Adrenal gland (tissue), 12 donors: ENCODE measurements around the gene AGAP1. TPM values are rescaled to one million over a fixed set of nuclear protein-coding genes. Genes with fewer than 3 reads are reported as not detected.

ENCODE experiments used
- DNase-seq, 7 donors: peaks; one replicate each; pipeline ENCODE4 v3.0.0-alpha.2; 2019 to 2020
- H3K27ac ChIP-seq, 5 donors: fragments of 200-600 bp; sonication (generic) in 4 of 5; 1 replicate in 3 of 5; 2 replicates in 2 of 5; pipeline versions ENCODE4 v1.5.1 to v1.8.0; 2016 to 2020; ENCODE audit warnings: mild to moderate bottlenecking in 1 of 5
- H3K27me3 ChIP-seq: fragments of 200-600 bp; 2 replicates; pipeline ENCODE4 v1.8.0; 2021
- H3K36me3 ChIP-seq, 2 donors: fragments of 200-600 bp; replicated peaks in 1 of 2; 1 replicate in 1 of 2; 2 replicates in 1 of 2; pipeline versions ENCODE4 v1.5.1 to v1.8.0; 2018 to 2022
- H3K4me1 ChIP-seq, 2 donors: fragments of 200-600 bp; replicated peaks in 1 of 2; 1 replicate in 1 of 2; 2 replicates in 1 of 2; pipeline versions ENCODE4 v1.5.1 to v1.8.0; 2018 to 2021
- H3K4me3 ChIP-seq, 4 donors: fragments of 200-600 bp; sonication (generic) in 3 of 4; one replicate each; pipeline ENCODE4 v1.5.1; 2016 to 2018
- H3K9me3 ChIP-seq, 3 donors: fragments of 200-600 bp; sonication (generic) in 1 of 3; replicated peaks in 1 of 3; 1 replicate in 2 of 3; 2 replicates in 1 of 3; pipeline versions ENCODE4 v1.5.1 to v1.8.0; 2016 to 2021
- CTCF ChIP-seq, 6 experiments: fragments of 450-650 bp in 4 of 6; fragments of 200-600 bp in 2 of 6; sonication (generic) in 1 of 6; IDR thresholded peaks; 1 replicate in 5 of 6; 2 replicates in 1 of 6; pipeline versions ENCODE4 v1.5.1 to v1.8.0; 2016 to 2021; ENCODE audit warnings: antibody characterized with exemption in 6 of 6, mild to moderate bottlenecking in 2 of 6, moderate library complexity in 1 of 6
- POLR2A ChIP-seq, 2 donors: fragments of 450-650 bp; IDR thresholded peaks; one replicate each; pipeline ENCODE4 v1.6.1; 2017; ENCODE audit warnings: antibody characterized with exemption in 2 of 2, mild to moderate bottlenecking in 2 of 2, moderate library complexity in 1 of 2
- WGBS, 4 donors: extraction: QIAGEN DNeasy Blood & Tissue Kit in 2 of 4; methylation state at CpG; one replicate each; pipeline versions ENCODE4 v1.1.5 to v1.1.7; 2013 to 2017; 5-methylcytosine and 5-hydroxymethylcytosine counted together
- intact Hi-C, 2 donors: fragments of 100-400 bp; cut with DNase I; formaldehyde crosslinking; loops; one replicate each; pipeline versions ENCODE4 v1.14.1 to v1.15.0; 2022 to 2023
- polyA plus RNA-seq, 3 donors: library from polyadenylated mRNA; stranded (reverse); fragments of 200-250 nt in 2 of 3; fragments of 350-450 nt in 1 of 3; fragmentation: Illumina TruSeq in 1 of 3; extraction: RNeasy Lipid Tissue Mini Kit (QIAGEN cat#74804) in 1 of 3; gene quantifications; one replicate each; pipeline ENCODE4 v1.2.3, GENCODE V29; 2013 to 2014
- total RNA-seq, 9 donors: library from RNA; depleted of rRNA in 4 of 9; stranded (reverse); fragments of >200 nt in 4 of 9; fragments of 120-200 nt in 1 of 9; fragmentation: NEBNext Ultra II Directional in 1 of 9; extraction: Animal tissue kit (Norgen Biotek cat#: 25700) in 1 of 9; gene quantifications; one replicate each; pipeline versions ENCODE4 v1.1.0 to v1.2.4, GENCODE V29; 2013 to 2023
- donor health status: healthy with polysubstance abuse.
- donor health status: Bipolar disorder and iron deficiency.
- donor health status: DM: yes; HTN: yes; CAD: no.
- donor health status: DM: no; HTN: no; CAD: no.
- donor health status: DM: no; HTN: no; CAD: no.
- donor health status: DM: yes; HTN: yes; CAD: no.

AGAP1 gene
- total and polyA plus RNA-seq, 12 donors, result 5.3 to 29.6 (median 17.7) TPM

DNA sequence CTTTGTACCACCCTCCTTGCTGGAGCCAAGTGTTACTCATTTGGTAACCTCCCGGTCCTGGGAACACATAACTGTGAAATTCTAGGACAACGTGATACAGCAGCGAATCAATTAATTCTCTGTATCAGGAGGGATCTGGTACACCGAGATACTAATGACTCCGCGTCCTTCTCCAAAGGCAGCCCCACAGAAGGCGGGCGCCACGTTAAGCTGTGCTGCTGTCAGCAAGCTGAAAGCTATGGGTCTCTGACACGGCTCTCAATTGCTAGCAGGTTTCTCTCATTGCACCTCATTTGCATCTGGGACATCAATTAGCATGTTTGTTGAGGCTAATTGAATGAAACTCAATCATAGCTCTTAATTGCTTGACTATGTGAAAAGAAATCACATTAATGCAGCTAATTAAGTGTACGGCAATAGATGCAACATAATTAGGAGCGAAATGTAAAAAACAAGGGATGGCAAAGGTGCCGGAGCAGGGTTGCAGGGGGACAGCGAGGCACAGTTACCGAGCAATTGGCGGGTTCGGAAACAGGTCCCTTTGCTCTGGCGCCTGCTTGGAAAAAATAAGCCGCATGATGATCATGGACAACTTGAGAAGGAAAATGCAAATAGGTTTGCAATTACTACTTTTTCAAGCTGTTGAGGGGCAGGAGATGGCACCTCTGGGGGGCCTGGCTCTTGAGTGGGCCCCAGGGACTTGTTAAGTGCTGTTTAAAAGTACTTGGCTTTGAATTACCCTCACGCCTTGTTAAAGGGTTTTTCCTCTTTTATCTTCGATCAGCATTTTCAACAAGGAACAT, 410.1 kb downstream of the AGAP1 start:
- no peak for DNase-seq
- Histone ChIP-seq H3K4me1 (no peaks in the 10 kb centered on the region), H3K9me3 (no peaks in the 10 kb centered on the region), H3K36me3 (no peaks in the 10 kb centered on the region), H3K4me3 (no peak overlapping the region), H3K27ac (no peak overlapping the region), H3K27me3 (no peaks in the 10 kb centered on the region)
- TF ChIP-seq CTCF (IDR thresholded peaks at IDR 0.05) (no peak), POLR2A (IDR thresholded peaks at IDR 0.05) (no peak)
- WGBS, 4 donors, result 84 to 92% (median 87%) methylated on average over 20 to 21 of the region's 21 CpGs
- intact Hi-C loops, result no loop called here

DNA sequence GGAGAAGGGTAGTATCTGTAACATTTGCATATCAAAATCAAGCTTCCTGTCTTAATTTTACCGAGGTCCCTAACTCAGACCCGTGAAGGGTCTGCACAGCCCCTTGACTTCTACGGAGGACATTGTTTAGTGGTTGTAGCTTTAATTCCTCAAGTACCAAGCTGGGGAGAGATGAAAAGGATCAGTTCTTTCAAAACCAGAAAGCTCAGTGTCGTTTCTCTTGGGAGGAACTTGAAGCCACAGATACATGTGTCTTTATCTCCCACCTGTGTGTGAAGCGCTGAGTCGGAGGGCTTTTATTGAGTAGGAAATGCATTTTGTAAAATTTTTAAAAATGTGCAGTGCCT, 410.7 kb downstream of the AGAP1 start:
- 67 to 81% (median 77%) methylated on average over 6 of the region's 6 CpGs for WGBS, 4 donors
- no peaks in the 10 kb centered on the region for H3K36me3 ChIP-seq
- H3K4me1 ChIP-seq, result no peaks in the 10 kb centered on the region
- no peak overlapping the region for H3K4me3 ChIP-seq
- TF ChIP-seq POLR2A (IDR thresholded peaks at IDR 0.05) (no peak), CTCF (IDR thresholded peaks at IDR 0.05) (no peak)
- DNase-seq, result no peak
- H3K27ac ChIP-seq, result no peak overlapping the region
- no peaks in the 10 kb centered on the region for H3K9me3 ChIP-seq
- H3K27me3 ChIP-seq, result no peaks in the 10 kb centered on the region
- intact Hi-C loops, result no loop called here

GRCh38 chr2:235908826-235909225, 415.0 kb downstream of the AGAP1 start:
- Histone ChIP-seq H3K27me3 (no peaks in the 10 kb centered on the region), H3K36me3 (peaks cover 0 to 4% of the 10 kb centered on the region in 2 donors), H3K4me3 (no peak overlapping the region), H3K4me1 (no peaks in the 10 kb centered on the region), H3K27ac (no peak overlapping the region), H3K9me3 (no peaks in the 10 kb centered on the region)
- TF ChIP-seq POLR2A (IDR thresholded peaks at IDR 0.05) (no peak), CTCF (IDR thresholded peaks at IDR 0.05) (no peak)
- WGBS, 4 donors, result 86 to 90% (median 87%) methylated on average over 6 of the region's 6 CpGs
- DNase-seq, result no peak
- intact Hi-C loops, result no loop called here

DNA sequence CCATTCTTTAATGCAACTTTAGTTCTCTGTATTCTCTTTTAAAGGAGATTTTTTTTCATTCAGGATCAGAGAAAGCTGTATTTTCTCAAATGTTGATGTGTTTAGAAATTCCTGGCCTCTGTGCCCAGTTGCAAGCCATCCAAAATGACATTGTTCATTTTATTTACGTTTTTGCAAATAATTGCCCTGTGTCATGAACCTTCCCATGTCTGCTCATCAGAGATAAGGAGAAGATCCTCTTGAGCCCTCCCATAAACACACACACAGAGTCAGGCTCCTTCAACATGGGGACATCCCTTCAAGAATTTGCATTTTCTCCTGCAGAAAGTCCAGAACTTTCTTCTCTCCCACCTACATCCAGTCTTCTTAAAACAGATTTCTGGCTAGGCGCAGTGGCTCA, 415.5 kb downstream of the AGAP1 start:
- WGBS, 4 donors, result 64 to 80% (median 74%) methylated on average over 2 of the region's 2 CpGs
- Histone ChIP-seq H3K4me1 (no peaks in the 10 kb centered on the region), H3K4me3 (no peak overlapping the region), H3K9me3 (no peaks in the 10 kb centered on the region), H3K27me3 (no peaks in the 10 kb centered on the region), H3K36me3 (peaks cover 0 to 4% of the 10 kb centered on the region in 2 donors), H3K27ac (no peak overlapping the region)
- intact Hi-C loops, result no loop called here
- no peak for TF ChIP-seq CTCF (IDR thresholded peaks at IDR 0.05)
- no peak for TF ChIP-seq POLR2A (IDR thresholded peaks at IDR 0.05)
- DNase-seq, result no peak
